HCT116 (cell line): ENCODE measurements around the gene GFPT2. TPM values are rescaled to one million over a fixed set of nuclear protein-coding genes. Genes with fewer than 3 reads are reported as not detected.
A peak's percentile ranks its signal among the peaks of the same experiment; 100 is the strongest.

Source experiments
- ATAC-seq: fragments of 200-7000 bp; cut with Tn5 transposase; 2 replicates; pipeline ENCODE4 v1.9.1; 2020; ENCODE audit warnings: mild to moderate bottlenecking, moderate library complexity
- BruUV-seq: library from RNA; stranded (reverse); fragments of 400-500 nt; replicated peaks from 2 replicates; lab custom pipeline; 2021; lab: Mats Ljungman, UMichigan
- CTCF ChIA-PET: fragments of 300-600 bp; sonication (Branson Sonifier 250); formaldehyde crosslinking; loops from one replicate; lab custom pipeline; 2021; ENCODE audit warnings: antibody characterized with exemption; lab: Charles Lee
- POLR2A ChIA-PET: fragments of 300-600, 350-600 bp; sonication (Branson Sonifier 250); formaldehyde crosslinking; loops from one replicate; lab custom pipeline; 2021; ENCODE audit warnings: antibody characterized with exemption; lab: Charles Lee
- RAD21 ChIA-PET, 2 experiments: fragments of 300-600 bp; sonication (Branson Sonifier 250); formaldehyde crosslinking; loops; one replicate each; lab custom pipeline; 2023; ENCODE audit warnings: low total read pairs in 2 of 2; ENCODE audit not compliant: uncharacterized antibody in 2 of 2, unreplicated experiment in 2 of 2, low non-redundant PET in 1 of 2; lab: Charles Lee
- DNase-seq: peaks from one replicate; pipeline ENCODE4 v3.0.0-alpha.2; 2010; ENCODE audit warnings: low read depth, low spot score
- H2AFZ ChIP-seq: fragments of 200-600 bp; shearing (Covaris generic), sonication (generic); 2 replicates; pipeline ENCODE4 v1.6.1; 2017; ENCODE audit warnings: low read depth, mixed run types, mixed read lengths, antibody characterized with exemption, low read length; ENCODE audit not compliant: poor library complexity, severe bottlenecking
- H3K27ac ChIP-seq: 2 replicates; pipeline ENCODE4 v1.5.1; 2012; ENCODE audit warnings: low read depth, low read length
- H3K27me3 ChIP-seq: fragments of 200-600 bp; sonication (generic); 2 replicates; pipeline ENCODE4 v1.6.1; 2016; ENCODE audit warnings: mixed run types, low read length, mixed read lengths; ENCODE audit not compliant: insufficient read depth
- H3K36me3 ChIP-seq, 2 experiments: fragments of 200-500 bp in 1 of 2; fragments of 200-600 bp in 1 of 2; sonication (Bioruptor generic) in 1 of 2; sonication (generic) in 1 of 2; 2 replicates each; pipeline versions ENCODE4 v1.5.1 to v1.6.1; 2014 to 2016; ENCODE audit warnings: low read length in 2 of 2, inconsistent platforms in 1 of 2, mixed read lengths in 1 of 2, mixed run types in 1 of 2; ENCODE audit not compliant: insufficient read depth in 2 of 2, control insufficient read depth in 1 of 2
- H3K4me1 ChIP-seq, 2 experiments: fragments of 200-600 bp in 1 of 2; sonication (generic) in 1 of 2; 2 replicates each; pipeline versions ENCODE4 v1.5.1 to v1.6.1; 2012 to 2017; ENCODE audit warnings: low read length in 2 of 2, inconsistent platforms in 1 of 2, mild to moderate bottlenecking in 1 of 2, mixed read lengths in 1 of 2, mixed run types in 1 of 2, moderate library complexity in 1 of 2; ENCODE audit not compliant: insufficient read depth in 2 of 2, control insufficient read depth in 1 of 2
- H3K4me2 ChIP-seq: fragments of 200-600 bp; sonication (generic); 2 replicates; pipeline ENCODE4 v1.6.1; 2017; ENCODE audit warnings: mixed run types, low read length, mixed read lengths
- H3K4me3 ChIP-seq, 2 experiments: fragments of 200-600 bp in 1 of 2; sonication (generic) in 1 of 2; replicated peaks in 1 of 2; 2 replicates each; pipeline ENCODE4 v1.5.1; 2011 to 2016; ENCODE audit warnings: low read length in 2 of 2, control low read depth in 1 of 2, low read depth in 1 of 2, mild to moderate bottlenecking in 1 of 2, mixed read lengths in 1 of 2, mixed run types in 1 of 2
- H3K79me2 ChIP-seq: fragments of 200-600 bp; sonication (generic); 2 replicates; pipeline ENCODE4 v1.6.1; 2017; ENCODE audit warnings: mild to moderate bottlenecking, mixed run types, low read length, moderate library complexity, mixed read lengths; ENCODE audit not compliant: insufficient read depth
- H3K9ac ChIP-seq: fragments of 200-600 bp; sonication (generic); 2 replicates; pipeline ENCODE4 v1.6.1; 2016; ENCODE audit warnings: low read length, mixed read lengths
- H3K9me2 ChIP-seq: fragments of 200-600 bp; sonication (generic), shearing (Covaris generic); 2 replicates; pipeline ENCODE4 v1.6.1; 2017; ENCODE audit warnings: mixed run types, mild to moderate bottlenecking, moderate library complexity; ENCODE audit not compliant: insufficient read depth
- H3K9me3 ChIP-seq, 2 experiments: fragments of 200-500 bp in 1 of 2; fragments of 200-600 bp in 1 of 2; sonication (Bioruptor generic) in 1 of 2; sonication (generic) in 1 of 2; 2 replicates each; pipeline ENCODE4 v1.6.1; 2014 to 2017; ENCODE audit warnings: low read length in 2 of 2, mixed read lengths in 2 of 2, inconsistent platforms in 1 of 2, low read depth in 1 of 2, mild to moderate bottlenecking in 1 of 2, mixed run types in 1 of 2, moderate library complexity in 1 of 2; ENCODE audit not compliant: control insufficient read depth in 1 of 2, insufficient read depth in 1 of 2
- H4K20me1 ChIP-seq: fragments of 200-600 bp; sonication (generic), shearing (Covaris generic); 2 replicates; pipeline ENCODE4 v1.6.1; 2017; ENCODE audit warnings: mixed run types, mild to moderate bottlenecking, moderate library complexity; ENCODE audit not compliant: insufficient read depth
- CBX3 ChIP-seq: IDR thresholded peaks from 2 replicates; pipeline ENCODE4 v1.6.1; 2012; ENCODE audit warnings: low read depth
- CTCF ChIP-seq, 3 experiments: fragments of 200-600 bp in 1 of 3; sonication (generic) in 1 of 3; IDR thresholded peaks in 2 of 3; conservative IDR thresholded peaks in 1 of 3; 2 replicates each; pipeline ENCODE4 v1.5.1; 2012 to 2017; ENCODE audit warnings: low read depth in 2 of 3, low read length in 2 of 3, antibody characterized with exemption in 1 of 3, borderline replicate concordance in 1 of 3, control low read depth in 1 of 3, mild to moderate bottlenecking in 1 of 3, mixed read lengths in 1 of 3, mixed run types in 1 of 3, moderate library complexity in 1 of 3; ENCODE audit not compliant: insufficient read depth in 1 of 3
- EZH2phosphoT487 ChIP-seq: fragments of 200-600 bp; IDR thresholded peaks from 2 replicates; pipeline ENCODE4 v1.6.1; 2018; ENCODE audit warnings: antibody characterized with exemption, borderline replicate concordance
- FOSL1 ChIP-seq: IDR thresholded peaks from 2 replicates; pipeline ENCODE4 v1.6.1; 2012; ENCODE audit warnings: low read depth
- JUND ChIP-seq: IDR thresholded peaks from 2 replicates; pipeline ENCODE4 v1.6.1; 2012
- MAX ChIP-seq: IDR thresholded peaks from 2 replicates; pipeline ENCODE4 v1.6.1; 2012
- POLR2A ChIP-seq: IDR thresholded peaks from 2 replicates; pipeline ENCODE4 v1.7.0; 2011; ENCODE audit warnings: borderline replicate concordance; ENCODE audit not compliant: insufficient read depth, insufficient read length; ENCODE audit errors: extremely low read depth
- RAD21 ChIP-seq: IDR thresholded peaks from 2 replicates; pipeline ENCODE4 v1.6.1; 2012; ENCODE audit warnings: low read depth, mild to moderate bottlenecking
- SRF ChIP-seq: IDR thresholded peaks from 2 replicates; pipeline ENCODE4 v1.6.1; 2012; ENCODE audit warnings: low read depth
- TCF7L2 ChIP-seq: IDR thresholded peaks from 2 replicates; pipeline ENCODE4 v1.7.0; 2011; ENCODE audit warnings: borderline replicate concordance, inconsistent platforms; ENCODE audit not compliant: insufficient read depth, insufficient read length; ENCODE audit errors: extremely low read depth
- YY1 ChIP-seq: IDR thresholded peaks from 2 replicates; pipeline ENCODE4 v1.6.1; 2011; ENCODE audit warnings: low read length, low read depth, moderate library complexity, mild to moderate bottlenecking; ENCODE audit not compliant: insufficient replicate concordance; ENCODE audit errors: extremely low read depth
- ZBTB33 ChIP-seq: IDR thresholded peaks from 2 replicates; pipeline ENCODE4 v1.6.1; 2011; ENCODE audit warnings: mild to moderate bottlenecking, low read length, moderate library complexity; ENCODE audit not compliant: insufficient replicate concordance; ENCODE audit errors: extremely low read depth
- ZFX ChIP-seq: fragments of 450-650 bp; IDR thresholded peaks from 2 replicates; pipeline ENCODE4 v1.6.1; 2017
- ZNF274 ChIP-seq: fragments of 200-500 bp; sonication (Bioruptor generic); IDR thresholded peaks from 2 replicates; pipeline ENCODE4 v1.6.1; 2014; ENCODE audit warnings: mild to moderate bottlenecking, low read depth, low read length, inconsistent platforms
- intact Hi-C: fragments of 100-400 bp; cut with micrococcal nuclease; formaldehyde crosslinking; loops from 2 replicates; pipeline ENCODE4 v1.10.0; 2022
- total RNA-seq: library from RNA; stranded (reverse); gene quantifications from one replicate; pipeline ENCODE4 v1.2.1, GENCODE V29; 2021; ENCODE audit not compliant: unreplicated experiment

The GFPT2 gene
- total RNA-seq, 1 experiment from 2014 or later: 16.1 TPM

- ChIA-PET POLR2A (interaction anchor here (0.6 kb wide), 1 partner anchor 244 kb away, joined by 7 read pairs; no protein-coding TSS in a partner anchor), RAD21 (no interaction called here), CTCF (no interaction called here)
- Histone ChIP-seq H3K4me2 (no peak overlapping the region), H3K9me3 (no peaks in the 10 kb centered on the region), H3K27me3 (no peaks in the 10 kb centered on the region), H3K4me1 (peaks cover 43 to 53% of the 10 kb centered on the region in 2 experiments), H4K20me1 (no peaks in the 10 kb centered on the region), H3K27ac (no peak overlapping the region; the same call in 1 of the 2 replicates), H3K4me3 (no peak overlapping the region), H3K36me3 (peaks cover 0 to 2% of the 10 kb centered on the region in 2 experiments; a peak in 2 of 4 replicates), H3K79me2 (no peaks in the 10 kb centered on the region), H3K9me2 (no peaks in the 10 kb centered on the region), H3K9ac (no peak overlapping the region), H2AFZ (no peak overlapping the region)
- no peak for ATAC-seq
- intact Hi-C loops: loop anchor here (5.0 kb wide), 1 partner anchor 133 kb away; no protein-coding TSS in a partner anchor
- TF ChIP-seq YY1 (no peak), MAX (no peak), TCF7L2 (no peak), RAD21 (no peak), JUND (no peak)
- no TSS peak for BruUV-seq
- no peak for DNase-seq
Measured at GRCh38 chr5:180334751-180335613, 18.2 kb downstream of the GFPT2 start.

- Histone ChIP-seq H3K4me1 (peaks cover 45 to 49% of the 10 kb centered on the region in 2 experiments), H3K9me2 (no peaks in the 10 kb centered on the region), H3K27me3 (no peaks in the 10 kb centered on the region), H3K9ac (no peak overlapping the region; the same call in 1 of the 2 replicates), H3K27ac (peak overlapping the region; percentile 47), H2AFZ (no peak overlapping the region), H3K9me3 (no peaks in the 10 kb centered on the region), H3K79me2 (no peaks in the 10 kb centered on the region), H3K36me3 (peaks cover 0 to 2% of the 10 kb centered on the region in 2 experiments; a peak in 2 of 4 replicates), H3K4me3 (no peak overlapping the region), H3K4me2 (peak overlapping the region; percentile 60), H4K20me1 (no peaks in the 10 kb centered on the region)
- DNase-seq (no peak), ATAC-seq (peak; percentile 17)
- no TSS peak for BruUV-seq
- intact Hi-C loops: loop anchor here (5.0 kb wide), 1 partner anchor 132 kb away; no protein-coding TSS in a partner anchor
- ChIA-PET CTCF (interaction anchor here (2.8 kb wide), 1 partner anchor 19 kb away, joined by 15 read pairs; no protein-coding TSS in a partner anchor), RAD21 (no interaction called here), POLR2A (interaction anchor here (0.6 kb wide), 1 partner anchor 243 kb away, joined by 7 read pairs; no protein-coding TSS in a partner anchor)
- TF ChIP-seq CBX3 (no peak), TCF7L2 (no peak), RAD21 (no peak), ZFX (no peak), FOSL1 (no peak), SRF (no peak), EZH2phosphoT487 (no peak), ZNF274 (no peak), CTCF (IDR thresholded peaks at IDR 0.05 in 2 of 3, conservative IDR thresholded peaks at IDR 0.05 in 1 of 3; ENCODE audit: borderline replicate concordance in 1 of 3, insufficient read depth in 1 of 3, low read depth in 2 of 3, low read length in 2 of 3) (no peak), JUND (no peak), POLR2A (no peak), ZBTB33 (no peak)
Measured at GRCh38 chr5:180334176-180334575, 19.0 kb downstream of the GFPT2 start.
